Lower leg skin (tissue), 4 donors: ENCODE data around the gene PCDH15. TPM values are rescaled to one million over a fixed set of nuclear protein-coding genes. Genes with fewer than 3 reads are reported as not detected.

Experiments used
- DNase-seq, 2 donors: peaks; one replicate each; pipeline ENCODE4 v3.0.0-alpha.2; 2019; ENCODE audit warnings: low spot score in 2 of 2
- H3K4me3 ChIP-seq: fragments of 200-600 bp; sonication (generic); 2 replicates; pipeline ENCODE4 v1.5.1; 2017; ENCODE audit warnings: mild to moderate bottlenecking, low read depth; ENCODE audit not compliant: poor library complexity, severe bottlenecking
- CTCF ChIP-seq, 3 donors: fragments of 450-650 bp; IDR thresholded peaks; one replicate each; pipeline ENCODE4 v1.5.1; 2016; ENCODE audit warnings: antibody characterized with exemption in 3 of 3, mild to moderate bottlenecking in 3 of 3, moderate library complexity in 2 of 3
- POLR2A ChIP-seq, 2 donors: fragments of 450-650 bp; IDR thresholded peaks; one replicate each; pipeline ENCODE4 v1.6.1; 2016 to 2017; ENCODE audit warnings: antibody characterized with exemption in 2 of 2, mild to moderate bottlenecking in 1 of 2, moderate library complexity in 1 of 2
- WGBS, 2 donors: methylation state at CpG; one replicate each; pipeline ENCODE4 v1.1.5; 2018; 5-methylcytosine and 5-hydroxymethylcytosine counted together
- intact Hi-C: fragments of 100-400 bp; cut with DNase I; formaldehyde crosslinking; loops from one replicate; pipeline ENCODE4 v1.15.0; 2023; ENCODE audit warnings: low total_unique reads
- total RNA-seq, 4 donors: library from RNA; depleted of rRNA; stranded (reverse); fragments of >200 nt; gene quantifications; one replicate each; pipeline ENCODE4 v1.1.0, GENCODE V29; 2016

PCDH15 gene
- total RNA-seq, 4 donors from 2014 or later = not detected

DNA sequence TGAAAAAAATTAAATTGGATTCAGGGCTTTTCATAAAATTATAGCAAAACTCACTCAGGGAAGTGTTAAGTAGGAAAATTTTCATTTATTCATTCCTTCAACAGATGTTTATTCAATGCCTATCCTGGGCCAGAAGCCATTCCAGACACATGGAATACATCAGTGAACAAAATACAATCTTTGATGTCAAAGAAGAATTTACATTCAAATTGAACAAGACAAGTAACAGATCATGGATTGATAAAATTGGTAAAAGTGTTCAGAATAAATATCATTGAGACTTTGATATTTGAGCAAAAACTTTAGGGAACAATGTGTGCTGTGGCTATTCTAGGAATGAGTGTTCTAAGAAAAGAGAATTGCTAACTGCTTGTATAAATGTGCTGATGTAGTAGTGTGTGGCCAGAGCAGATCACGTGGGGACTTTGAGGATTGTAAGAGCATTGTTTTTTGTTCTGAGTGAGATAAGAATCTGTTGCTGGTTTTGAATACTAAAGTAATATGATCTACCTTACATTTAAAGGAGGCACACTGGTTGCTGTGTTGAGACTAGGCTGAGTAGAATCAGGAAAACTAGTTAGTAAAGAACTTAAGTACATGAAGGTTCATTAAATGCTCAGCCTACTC is 957.2 kb downstream of the PCDH15 start:
- intact Hi-C loops = no loop called here
- DNase-seq = peak in 1 of 2 donors; percentile 18
- TF ChIP-seq POLR2A (IDR thresholded peaks at IDR 0.05) (no peak), CTCF (IDR thresholded peaks at IDR 0.05) (no peak)
- 5 to 7% methylated on average over 1 of the region's 1 CpG for WGBS, 2 donors
- H3K4me3 ChIP-seq = no peak overlapping the region

GRCh38 chr10:53841483-53842145 is 959.4 kb downstream of the PCDH15 start:
- intact Hi-C loops = no loop called here
- H3K4me3 ChIP-seq = no peak overlapping the region
- 48% methylated on average over 9 of the region's 9 CpGs for WGBS, 2 donors
- no peak for TF ChIP-seq CTCF (IDR thresholded peaks at IDR 0.05)
- no peak for TF ChIP-seq POLR2A (IDR thresholded peaks at IDR 0.05)
- DNase-seq = no peak

DNA sequence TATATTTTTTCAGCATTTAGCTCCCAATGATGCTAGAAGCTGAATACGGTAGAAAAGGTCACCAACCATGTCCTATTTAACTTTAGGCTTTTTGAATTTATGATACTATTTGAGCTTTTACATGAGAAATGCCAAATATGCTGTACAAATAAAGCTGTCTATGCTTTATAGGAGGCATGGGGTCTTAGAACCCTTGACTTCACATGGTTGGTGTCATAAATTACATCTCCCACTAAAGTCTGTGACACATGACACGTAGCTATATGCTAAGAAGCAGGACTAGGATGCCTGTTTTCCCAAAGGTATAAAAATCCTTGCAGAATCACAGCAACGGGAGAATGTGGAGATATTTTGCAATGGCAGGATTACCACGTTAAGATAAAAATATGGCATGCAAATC is 960.4 kb downstream of the PCDH15 start:
- TF ChIP-seq CTCF (IDR thresholded peaks at IDR 0.05) (no peak), POLR2A (IDR thresholded peaks at IDR 0.05) (no peak)
- no peak overlapping the region for H3K4me3 ChIP-seq
- intact Hi-C loops = no loop called here
- 60 to 64% methylated on average over 4 of the region's 4 CpGs for WGBS, 2 donors
- DNase-seq = no peak

DNA sequence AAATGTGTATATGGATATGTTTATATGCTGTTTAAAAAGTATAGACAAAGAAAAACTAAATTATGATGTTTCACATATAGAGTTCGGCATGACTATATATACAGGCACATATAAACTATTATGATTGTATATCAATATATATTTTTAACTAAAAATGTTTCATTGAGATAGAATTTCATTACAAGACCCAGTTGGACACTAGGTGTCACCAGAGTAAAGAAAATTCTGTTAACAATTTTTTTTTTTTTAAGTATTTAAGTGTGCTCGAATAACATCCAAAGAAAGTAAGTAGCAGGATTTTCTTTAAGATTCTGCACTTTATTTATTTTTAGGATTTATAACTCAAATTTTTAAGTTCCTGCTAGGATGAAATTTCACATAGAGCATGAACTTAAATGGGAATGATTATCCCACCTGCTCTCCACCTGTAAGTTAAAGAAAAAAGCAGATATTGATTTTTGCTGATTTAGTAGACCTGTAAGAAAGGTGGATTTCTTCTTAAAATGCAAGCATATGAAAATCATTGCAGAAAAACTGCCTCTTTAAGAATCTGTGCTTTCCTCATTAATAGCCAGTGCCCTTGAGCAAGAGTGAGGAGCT is 961.5 kb downstream of the PCDH15 start:
- TF ChIP-seq CTCF (IDR thresholded peaks at IDR 0.05) (no peak), POLR2A (IDR thresholded peaks at IDR 0.05) (no peak)
- WGBS, 2 donors = 13 to 23% methylated on average over 2 of the region's 2 CpGs

DNA sequence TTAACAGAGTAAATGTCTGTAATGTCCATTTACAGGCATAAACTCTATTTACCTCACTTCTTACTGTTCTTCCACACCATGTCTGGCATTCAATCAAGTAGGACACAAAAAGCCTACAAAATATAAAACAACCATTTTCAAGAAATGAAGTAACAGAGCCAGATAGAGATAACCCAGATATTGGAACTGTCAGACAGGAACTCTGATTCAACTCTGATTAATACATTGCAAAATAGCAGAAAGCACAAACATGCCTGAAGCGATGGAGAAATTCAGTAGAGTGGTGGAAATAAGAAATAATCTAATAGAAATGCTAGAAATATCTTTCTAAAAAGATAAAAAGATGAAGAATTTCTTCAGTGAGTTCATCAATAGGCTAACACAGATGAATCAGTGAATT is 964.4 kb downstream of the PCDH15 start:
- WGBS, 2 donors = 68 to 75% methylated on average over 1 of the region's 1 CpG
- DNase-seq = no peak
- no peak overlapping the region for H3K4me3 ChIP-seq
- TF ChIP-seq POLR2A (IDR thresholded peaks at IDR 0.05) (no peak), CTCF (IDR thresholded peaks at IDR 0.05) (no peak)
- intact Hi-C loops = no loop called here

More for the DNA sequence above, 961.5 kb downstream of the PCDH15 start:
- no peak overlapping the region for H3K4me3 ChIP-seq
- no peak for DNase-seq
- intact Hi-C loops = no loop called here
